ENCODE data around the gene MPP7.

Gene MPP7

DNA sequence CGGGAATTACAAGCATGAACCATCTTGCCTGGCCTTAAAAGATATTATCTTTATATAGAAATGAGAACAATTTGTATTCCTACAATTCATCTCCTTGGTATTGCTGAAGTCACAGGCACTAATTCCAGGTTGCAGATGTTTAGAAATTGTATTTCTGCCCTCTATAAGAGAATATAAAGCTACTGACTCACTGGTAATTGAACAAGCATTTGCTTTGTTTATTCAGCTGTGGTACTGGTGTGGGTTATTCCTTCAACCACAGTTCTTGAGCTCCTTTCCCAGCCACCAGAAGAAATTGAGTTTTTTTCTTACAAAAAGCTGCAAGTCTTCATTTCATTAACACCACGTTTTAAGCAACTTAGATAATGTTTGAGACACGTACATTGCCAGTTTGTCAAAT lies 29.0 kb upstream of the MPP7 start:
- H3K4me3 ChIP-seq (ENCODE audit: low read depth, low read length): no peak overlapping the region
- TF ChIP-seq, protein P1, sequence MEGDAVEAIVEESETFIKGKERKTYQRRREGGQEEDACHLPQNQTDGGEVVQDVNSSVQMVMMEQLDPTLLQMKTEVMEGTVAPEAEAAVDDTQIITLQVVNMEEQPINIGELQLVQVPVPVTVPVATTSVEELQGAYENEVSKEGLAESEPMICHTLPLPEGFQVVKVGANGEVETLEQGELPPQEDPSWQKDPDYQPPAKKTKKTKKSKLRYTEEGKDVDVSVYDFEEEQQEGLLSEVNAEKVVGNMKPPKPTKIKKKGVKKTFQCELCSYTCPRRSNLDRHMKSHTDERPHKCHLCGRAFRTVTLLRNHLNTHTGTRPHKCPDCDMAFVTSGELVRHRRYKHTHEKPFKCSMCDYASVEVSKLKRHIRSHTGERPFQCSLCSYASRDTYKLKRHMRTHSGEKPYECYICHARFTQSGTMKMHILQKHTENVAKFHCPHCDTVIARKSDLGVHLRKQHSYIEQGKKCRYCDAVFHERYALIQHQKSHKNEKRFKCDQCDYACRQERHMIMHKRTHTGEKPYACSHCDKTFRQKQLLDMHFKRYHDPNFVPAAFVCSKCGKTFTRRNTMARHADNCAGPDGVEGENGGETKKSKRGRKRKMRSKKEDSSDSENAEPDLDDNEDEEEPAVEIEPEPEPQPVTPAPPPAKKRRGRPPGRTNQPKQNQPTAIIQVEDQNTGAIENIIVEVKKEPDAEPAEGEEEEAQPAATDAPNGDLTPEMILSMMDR (IDR thresholded peaks at IDR 0.05; ENCODE audit: insufficient read depth, low read depth, low read length, missing control alignments): no peak
- no peak for DNase-seq (ENCODE audit: low read depth)

DNA sequence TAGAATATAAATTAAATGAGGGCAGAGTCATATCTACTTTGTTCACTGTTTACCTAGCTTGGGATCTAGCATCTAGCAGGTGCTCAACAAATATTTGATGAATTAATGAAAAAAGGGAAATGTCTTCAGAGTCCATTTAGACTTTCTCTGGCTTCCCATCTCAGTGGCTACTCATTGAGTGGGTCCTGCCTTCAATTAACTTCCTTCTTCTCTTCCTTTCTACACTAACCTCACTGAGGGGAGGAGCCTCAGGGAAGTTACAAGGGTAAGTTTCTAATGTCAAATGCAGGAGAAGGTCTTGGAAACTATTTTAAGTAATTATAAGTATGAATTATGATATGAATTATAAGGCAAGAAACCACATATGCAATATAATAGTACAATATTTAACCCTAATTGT lies 28.2 kb upstream of the MPP7 start:
- no peak for DNase-seq (ENCODE audit: low read depth)
- TF ChIP-seq, protein P1 (IDR thresholded peaks at IDR 0.05; ENCODE audit: insufficient read depth, low read depth, low read length, missing control alignments): no peak
- H3K4me3 ChIP-seq (ENCODE audit: low read depth, low read length): no peak overlapping the region

DNA sequence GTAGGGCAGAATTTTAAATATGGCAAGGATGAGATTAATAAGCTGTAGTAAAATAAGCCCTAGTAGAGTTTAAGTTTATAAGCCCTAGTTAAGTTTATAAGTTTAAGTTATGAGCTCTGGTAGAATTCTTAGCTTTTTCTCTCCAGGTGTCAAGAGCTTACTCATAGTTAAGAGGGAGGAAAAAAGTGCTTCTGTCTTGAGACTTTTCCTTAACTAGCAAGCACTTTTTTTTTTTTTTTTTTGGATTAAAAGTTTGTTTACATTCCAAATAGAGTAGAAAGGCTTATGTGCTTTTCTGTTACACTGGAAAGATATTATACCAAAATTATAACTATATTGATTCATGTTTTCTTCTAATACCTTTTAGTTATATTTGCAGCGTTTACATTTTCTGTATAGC lies 25.5 kb upstream of the MPP7 start:
- no peak overlapping the region for H3K4me3 ChIP-seq (ENCODE audit: low read depth, low read length)
- TF ChIP-seq, protein P1 (IDR thresholded peaks at IDR 0.05; ENCODE audit: insufficient read depth, low read depth, low read length, missing control alignments): no peak
- DNase-seq (ENCODE audit: low read depth): no peak

DNA sequence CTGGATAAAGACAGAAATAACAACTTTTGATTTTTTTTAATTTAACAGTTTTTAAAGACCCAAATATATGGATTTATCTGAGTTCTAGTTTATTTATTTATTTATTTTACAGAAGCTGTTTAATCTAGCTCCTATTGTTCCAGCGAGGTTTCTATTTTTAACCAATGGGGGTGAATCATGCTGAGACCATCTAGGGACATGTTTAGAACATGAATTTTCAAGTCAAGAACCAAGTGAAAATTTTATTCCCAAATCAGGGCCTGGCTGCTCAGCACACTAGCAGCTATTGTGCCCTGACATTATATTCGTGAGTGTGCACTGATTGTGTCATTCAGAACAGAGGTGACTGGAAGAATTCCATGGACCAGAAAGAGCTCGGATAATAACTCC lies 24.6 kb upstream of the MPP7 start:
- H3K4me3 ChIP-seq (ENCODE audit: low read depth, low read length): no peak overlapping the region
- TF ChIP-seq, protein P1 (IDR thresholded peaks at IDR 0.05; ENCODE audit: insufficient read depth, low read depth, low read length, missing control alignments): no peak
- DNase-seq (ENCODE audit: low read depth): no peak

DNA sequence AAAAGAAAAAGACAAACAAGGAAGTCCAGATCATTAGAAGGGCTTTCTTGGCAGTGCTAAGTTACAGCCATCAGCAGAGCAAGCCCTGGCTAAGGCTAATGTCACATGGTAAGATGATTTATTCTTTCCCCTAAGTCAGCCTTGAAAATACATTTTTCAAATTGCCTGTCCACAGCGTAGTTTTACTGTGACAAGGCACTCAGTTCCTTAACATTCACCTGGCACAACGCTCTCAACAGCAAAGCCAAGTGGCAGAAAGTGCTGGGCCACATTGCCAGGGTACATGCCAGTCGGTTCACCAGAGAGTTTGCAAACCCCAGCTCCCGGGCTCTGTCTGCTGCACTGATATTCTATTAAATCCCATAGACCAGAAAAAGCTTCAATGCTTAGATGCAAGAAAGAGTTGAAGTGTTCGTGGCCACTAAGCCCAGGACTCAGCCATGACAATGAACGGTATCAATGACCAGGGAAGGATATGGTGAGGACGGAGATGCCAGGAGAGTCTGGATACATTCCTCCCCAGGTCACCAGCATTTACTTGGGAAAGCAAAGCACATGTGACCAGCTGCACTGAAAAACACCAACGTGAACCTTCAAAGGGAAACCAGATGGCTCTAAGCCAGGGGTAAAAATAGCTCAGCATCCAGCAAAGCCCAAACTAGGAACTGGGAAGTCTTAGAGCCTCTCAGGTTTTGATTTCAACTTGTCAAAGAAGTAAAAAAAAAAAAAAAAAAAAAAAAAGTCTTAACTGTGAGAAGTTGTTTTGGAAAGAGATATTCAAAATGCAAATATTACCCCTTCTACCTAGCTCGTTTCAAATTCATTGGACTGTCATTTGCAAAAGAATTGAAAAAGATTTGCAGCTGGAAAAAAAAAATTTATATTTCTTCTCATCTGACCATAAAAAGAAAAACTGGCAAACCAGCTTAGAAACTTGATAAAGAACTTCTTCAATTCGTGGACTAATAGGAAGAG lies 23.9 kb upstream of the MPP7 start:
- TF ChIP-seq, protein P1 (IDR thresholded peaks at IDR 0.05; ENCODE audit: insufficient read depth, low read depth, low read length, missing control alignments): no peak
- H3K4me3 ChIP-seq (ENCODE audit: low read depth, low read length): no peak overlapping the region
- no peak for DNase-seq (ENCODE audit: low read depth)

DNA sequence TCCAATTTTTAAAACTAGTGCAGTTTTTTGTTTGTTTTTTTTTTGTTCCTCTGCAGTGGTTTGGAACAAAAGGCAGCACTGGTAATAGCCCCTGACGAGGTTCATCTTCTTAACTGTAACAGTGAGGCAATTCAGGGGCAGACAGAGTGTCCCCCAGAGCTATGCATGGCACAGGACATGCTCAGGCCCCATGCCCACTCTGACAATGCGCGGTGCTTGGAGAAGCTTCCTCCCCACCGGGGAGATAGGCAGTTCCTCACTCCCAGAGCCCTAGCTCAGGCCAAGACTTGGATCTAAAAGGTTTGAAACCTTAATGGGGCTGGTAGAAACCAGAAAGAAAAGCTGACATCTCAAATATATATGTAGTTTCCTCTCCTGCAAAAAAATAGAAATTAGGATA lies 17.9 kb upstream of the MPP7 start:
- no peak overlapping the region for H3K4me3 ChIP-seq (ENCODE audit: low read depth, low read length)
- DNase-seq (ENCODE audit: low read depth): no peak
- TF ChIP-seq, protein P1 (IDR thresholded peaks at IDR 0.05; ENCODE audit: insufficient read depth, low read depth, low read length, missing control alignments): no peak
